GM21423 (cell line): ENCODE measurements around the gene TAF3.
"Not testable (repeated sequence)": the region's sequence is repeated elsewhere in the genome, so short reads cannot be mapped to it uniquely, and the experiment has no call there.

Experiments used
- ATAC-seq: cut with Tn5 transposase; IDR thresholded peaks from one replicate; pipeline ENCODE4 v1.9.1; 2021; ENCODE audit warnings: mild to moderate bottlenecking, moderate library complexity; ENCODE audit not compliant: unreplicated experiment

TAF3 gene

DNA sequence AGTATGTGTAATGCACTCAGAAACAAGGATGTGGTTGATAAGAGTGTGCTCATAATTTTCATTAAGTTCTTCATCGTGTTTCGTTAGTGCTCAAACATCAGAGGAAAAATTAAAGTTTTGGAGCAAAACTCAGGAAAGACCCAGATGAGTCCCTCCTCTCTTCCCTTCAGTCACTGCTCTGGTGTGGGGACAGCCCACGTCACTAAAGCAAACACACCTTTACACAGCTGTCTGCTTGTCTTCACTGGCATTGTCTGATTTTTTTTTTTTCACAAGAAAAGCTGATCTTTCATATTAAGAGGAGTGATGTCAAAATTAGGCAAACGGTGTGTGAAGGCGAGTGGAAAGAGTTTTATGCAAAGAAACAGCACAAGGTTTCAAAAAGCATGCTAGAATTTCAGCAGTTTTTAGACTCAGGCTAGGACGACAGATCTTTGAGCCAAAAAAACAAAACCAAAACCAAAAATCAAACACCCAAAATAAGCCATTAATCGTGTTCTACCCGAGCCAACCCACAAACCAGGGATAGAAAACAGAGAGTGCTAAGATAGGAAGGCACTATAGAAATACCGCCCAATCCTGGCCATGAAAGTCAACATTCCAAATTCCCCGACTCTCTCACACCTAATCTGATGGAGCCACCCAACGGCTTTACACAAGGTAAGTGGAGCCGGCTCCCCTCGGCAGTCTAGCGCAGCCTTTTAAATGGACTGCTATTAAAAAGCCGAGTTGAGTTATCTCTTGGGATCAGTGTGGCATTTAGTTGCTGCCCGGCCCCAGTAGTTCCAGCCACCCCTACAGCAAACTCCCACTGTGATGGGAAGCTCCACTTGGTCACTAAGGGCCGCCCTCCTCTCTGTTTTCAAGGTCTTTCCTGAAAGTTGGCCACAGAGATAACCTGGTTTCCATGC is 208.3 kb downstream of the TAF3 start:
- no peak for ATAC-seq

DNA sequence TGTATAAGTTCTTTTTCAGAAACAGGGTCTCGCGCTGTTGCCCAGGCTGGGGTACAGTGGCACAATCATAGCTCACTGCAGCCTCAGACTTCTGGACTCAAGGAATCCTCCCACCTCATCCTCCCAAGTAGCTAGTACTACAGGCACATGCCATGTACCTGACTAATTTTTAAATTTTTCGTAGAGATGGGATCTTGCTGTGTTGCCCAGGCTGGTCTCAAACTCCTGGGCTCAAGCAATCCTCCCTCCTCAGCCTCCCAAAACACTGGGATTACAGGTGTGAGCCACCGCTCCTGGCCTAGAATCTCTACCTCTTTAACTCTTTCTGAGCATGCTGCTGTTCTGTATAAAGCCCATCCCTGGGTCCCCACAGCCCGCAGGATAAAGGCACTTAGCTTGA is 212.9 kb downstream of the TAF3 start:
- ATAC-seq = not testable (repeated sequence)

- ATAC-seq = no peak
Measured at GRCh38 chr10:8032558-8032957, 214.3 kb downstream of the TAF3 start.

GRCh38 chr10:8033812-8034465 is 215.6 kb downstream of the TAF3 start:
- no peak for ATAC-seq

- no peak for ATAC-seq
Measured at GRCh38 chr10:8034466-8035005, 216.2 kb downstream of the TAF3 start.

GRCh38 chr10:8035006-8035640 is 216.8 kb downstream of the TAF3 start:
- ATAC-seq = no peak

DNA sequence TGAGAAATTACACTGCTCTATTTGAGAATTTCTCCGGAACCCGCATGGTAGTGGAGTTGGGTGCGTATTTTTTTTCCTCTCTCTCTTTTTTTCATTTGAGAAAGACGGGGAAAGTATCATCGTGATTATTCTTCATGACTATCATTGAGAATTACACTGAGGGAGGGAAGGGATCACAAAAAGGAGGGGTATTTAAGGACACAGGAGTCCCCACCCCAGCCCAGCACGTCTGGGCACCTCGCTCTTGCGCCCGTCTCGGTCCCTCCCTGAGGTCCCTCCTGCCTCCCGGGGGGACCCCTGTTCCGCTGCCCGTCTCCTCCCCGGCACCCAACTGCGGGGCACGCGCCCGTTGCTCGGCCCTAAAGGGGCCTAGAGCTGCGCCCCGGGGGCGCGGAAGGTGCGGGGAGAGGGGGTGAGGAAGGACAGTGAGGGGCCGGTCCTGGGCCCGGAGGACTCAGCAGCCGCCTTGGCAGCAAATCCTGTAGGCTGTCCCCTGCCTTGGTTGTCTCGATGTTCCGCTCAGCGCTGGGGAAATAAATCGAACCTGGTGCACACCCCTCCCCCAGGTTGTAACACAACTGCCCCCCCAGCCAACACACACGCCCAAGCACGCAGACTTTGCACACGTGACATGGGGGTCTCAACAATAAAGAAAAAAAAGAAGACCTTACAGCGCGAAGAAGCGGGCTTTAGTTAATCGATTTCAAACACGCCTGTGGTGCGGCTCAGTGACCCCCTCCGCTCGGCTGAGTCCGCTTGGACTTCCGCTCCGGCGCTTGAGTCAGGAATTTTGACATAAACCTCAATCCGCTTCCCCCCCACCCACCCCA is 217.6 kb downstream of the TAF3 start:
- ATAC-seq = no peak

DNA sequence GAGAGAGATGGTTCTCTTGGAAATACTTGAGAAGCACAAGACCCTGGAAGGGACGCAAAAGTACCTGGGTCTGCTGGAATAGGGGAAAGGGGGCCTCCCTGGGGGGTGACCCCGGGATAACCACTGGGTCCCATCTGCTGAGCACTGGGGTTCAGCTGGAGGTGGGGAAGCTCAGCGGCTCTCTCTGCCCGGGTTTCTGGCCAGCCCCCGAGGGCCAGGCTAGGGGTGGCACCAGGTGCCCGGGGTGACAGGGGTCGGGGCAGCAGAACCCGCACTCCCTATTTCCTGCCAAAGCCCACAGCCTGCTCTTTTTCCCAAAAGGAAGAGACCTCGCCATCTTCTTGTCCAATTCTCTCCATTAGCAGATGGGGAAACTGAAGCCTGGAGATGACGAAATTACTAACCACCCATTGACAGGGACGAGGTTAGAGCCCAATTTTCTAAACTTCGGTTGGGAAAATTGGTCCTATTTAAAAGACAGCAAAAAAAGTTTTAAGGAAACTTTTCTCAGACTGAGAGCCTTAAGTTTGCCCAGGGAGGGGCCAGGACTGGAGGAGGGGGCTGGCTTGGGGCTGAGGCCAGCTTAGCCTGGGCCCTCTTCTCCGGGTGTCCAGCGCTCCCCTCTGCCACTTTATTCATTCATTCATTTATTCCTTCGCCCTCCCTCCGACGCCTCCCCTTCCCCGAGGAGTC is 218.3 kb downstream of the TAF3 start:
- no peak for ATAC-seq

DNA sequence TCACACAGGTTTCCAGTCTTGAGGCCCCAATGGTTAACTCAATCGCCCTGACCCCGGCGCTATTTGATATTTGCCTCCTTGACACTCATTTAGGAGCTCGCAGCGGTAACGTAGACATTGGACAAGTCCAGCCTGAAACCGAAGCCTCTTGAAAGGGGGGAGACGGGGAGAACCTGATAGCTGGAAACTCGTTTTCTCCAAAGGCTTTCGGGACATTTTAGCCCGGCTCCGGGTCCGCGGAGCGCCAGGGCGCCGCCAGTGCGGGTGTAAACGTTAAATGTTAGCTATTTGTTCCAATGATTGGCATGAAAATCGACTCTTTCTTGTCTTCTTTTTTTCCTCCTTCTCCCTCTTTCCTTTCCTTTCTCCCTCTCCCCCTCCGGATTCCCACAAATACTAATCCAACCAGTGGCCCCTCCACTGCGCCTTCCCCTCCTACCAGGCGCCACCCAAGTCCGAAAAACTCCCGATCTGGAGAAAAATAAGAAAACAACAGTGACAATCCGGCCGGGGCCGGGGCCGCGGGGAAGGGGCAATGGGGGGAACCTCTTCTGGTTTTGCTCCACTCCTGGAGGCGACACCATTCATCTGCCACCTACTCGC is 219.0 kb downstream of the TAF3 start:
- ATAC-seq = no peak

DNA sequence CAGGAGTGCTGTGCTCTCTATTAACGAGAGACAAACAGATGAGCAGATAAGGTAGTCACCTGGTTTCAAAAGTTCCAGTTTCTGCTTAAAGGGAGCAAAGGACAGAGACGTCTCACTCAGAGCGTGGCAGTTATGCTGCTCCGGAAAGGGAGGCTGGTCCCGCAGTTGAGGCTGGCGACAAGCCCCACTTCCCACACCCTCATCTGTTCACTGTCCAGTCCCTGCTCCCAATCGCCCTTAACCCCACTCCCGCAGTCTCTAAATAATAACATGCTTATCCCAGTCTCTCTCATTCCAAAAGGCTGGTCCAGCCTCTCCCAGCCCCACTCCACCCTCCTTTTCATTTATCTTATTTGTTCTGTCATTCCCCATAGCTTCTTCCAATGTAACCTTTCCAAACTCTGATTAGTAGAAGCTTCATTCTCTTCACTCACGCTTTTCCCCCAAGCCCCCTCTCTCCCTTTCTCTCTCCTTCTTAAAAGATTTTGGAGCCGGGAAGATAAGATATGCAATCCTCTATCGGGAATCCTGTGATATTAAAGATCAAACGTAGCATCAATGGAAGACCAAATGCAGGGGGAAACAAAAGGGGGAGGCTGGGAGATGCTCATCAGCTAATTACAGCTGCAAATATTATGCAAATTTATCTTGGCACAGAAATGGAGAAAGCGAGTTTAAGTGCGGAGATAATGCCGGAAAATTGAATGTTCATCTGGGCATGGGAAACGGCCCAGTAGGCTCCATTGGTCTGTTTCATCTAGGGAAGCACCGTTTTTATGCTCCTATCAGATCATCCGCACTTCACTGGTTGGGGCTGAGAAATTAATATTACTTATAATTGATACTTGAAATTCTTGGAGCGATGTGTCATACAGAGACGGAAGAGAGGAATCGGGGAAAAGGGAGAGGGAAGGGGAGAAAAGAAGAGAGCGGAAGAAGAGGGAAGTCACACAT is 219.9 kb downstream of the TAF3 start:
- no peak for ATAC-seq

DNA sequence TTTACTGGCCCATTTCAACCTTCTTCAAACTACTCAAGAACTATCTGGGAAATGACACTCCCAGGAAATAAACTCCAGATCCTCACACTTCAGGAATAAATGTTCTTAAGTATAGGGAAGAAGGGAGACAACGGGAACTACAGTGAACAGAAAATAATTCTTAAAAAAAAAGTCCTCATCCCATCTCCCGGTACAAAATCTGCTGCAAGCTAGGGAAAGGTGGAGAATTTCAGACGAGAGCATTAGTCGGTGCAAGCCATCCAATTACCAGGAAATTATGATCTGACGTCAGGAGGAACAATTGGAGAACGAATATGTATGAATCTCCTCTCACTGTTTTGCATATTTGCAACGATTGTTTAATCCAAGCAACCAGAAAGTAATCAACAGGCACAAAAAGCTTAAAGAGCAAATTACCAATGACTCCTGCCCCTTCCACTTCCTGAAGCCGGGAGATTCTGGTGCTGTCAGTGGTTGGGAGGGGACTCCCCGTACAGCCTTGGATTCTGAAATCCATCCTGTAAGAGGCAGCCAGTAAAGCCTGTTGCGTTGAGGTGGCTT is 221.1 kb downstream of the TAF3 start:
- no peak for ATAC-seq

GRCh38 chr10:8040651-8041050 is 222.3 kb downstream of the TAF3 start:
- ATAC-seq = no peak

GRCh38 chr10:8041284-8041991 is 223.1 kb downstream of the TAF3 start:
- no peak for ATAC-seq

GRCh38 chr10:8041992-8042720 is 223.9 kb downstream of the TAF3 start:
- no peak for ATAC-seq

GRCh38 chr10:8042721-8043568 is 224.6 kb downstream of the TAF3 start:
- ATAC-seq = no peak
